Endodermal cell (in vitro differentiated cells): ENCODE results near the gene PLAGL2. TPM values are rescaled to one million over a fixed set of nuclear protein-coding genes. Genes with fewer than 3 reads are reported as not detected.

Experiments
- DNase-seq: peaks from one replicate; pipeline ENCODE4 v3.0.0-alpha.2; 2017
- H3K27ac ChIP-seq: 2 replicates; pipeline ENCODE4 v1.5.1; 2013; ENCODE audit warnings: mild to moderate bottlenecking, low read depth, low read length, moderate library complexity
- H3K27me3 ChIP-seq: 2 replicates; pipeline ENCODE4 v1.6.1; 2013; ENCODE audit warnings: mild to moderate bottlenecking, low read length, moderate library complexity; ENCODE audit not compliant: insufficient read depth, control insufficient read depth, poor library complexity, severe bottlenecking
- H3K36me3 ChIP-seq: 2 replicates; pipeline ENCODE4 v1.7.0; 2013; ENCODE audit warnings: mild to moderate bottlenecking, low read length, moderate library complexity; ENCODE audit not compliant: control insufficient read depth, insufficient read depth
- H3K4me1 ChIP-seq: one replicate; pipeline ENCODE4 v1.7.0; 2013; ENCODE audit warnings: low read length; ENCODE audit not compliant: control insufficient read depth, insufficient read depth
- H3K4me3 ChIP-seq: 2 replicates; pipeline ENCODE4 v1.5.1; 2013; ENCODE audit warnings: mild to moderate bottlenecking, low read length, moderate library complexity
- H3K9ac ChIP-seq: 2 replicates; pipeline ENCODE4 v1.6.1; 2013; ENCODE audit warnings: mild to moderate bottlenecking, low read length, moderate library complexity; ENCODE audit not compliant: poor library complexity, severe bottlenecking; ENCODE audit errors: extremely low read depth
- H3K9me3 ChIP-seq: 2 replicates; pipeline ENCODE4 v1.6.1; 2013; ENCODE audit warnings: mild to moderate bottlenecking, low read length, moderate library complexity; ENCODE audit not compliant: control insufficient read depth
- H3K27ac Mint-ChIP-seq: 2 replicates; pipeline ENCODE4 v1.8.0; 2020; ENCODE audit warnings: mixed read lengths
- H3K27me3 Mint-ChIP-seq: 2 replicates; pipeline ENCODE4 v1.8.0; 2021; ENCODE audit warnings: mild to moderate bottlenecking, mixed read lengths; ENCODE audit not compliant: insufficient read depth
- H3K36me3 Mint-ChIP-seq: 2 replicates; pipeline ENCODE4 v1.8.0; 2020; ENCODE audit warnings: low read depth, mixed read lengths
- H3K4me1 Mint-ChIP-seq: 2 replicates; pipeline ENCODE4 v1.8.0; 2020; ENCODE audit warnings: mixed read lengths
- H3K4me3 Mint-ChIP-seq: 2 replicates; pipeline ENCODE4 v1.8.0; 2020; ENCODE audit warnings: mild to moderate bottlenecking, moderate library complexity, mixed read lengths
- H3K9me3 Mint-ChIP-seq: 2 replicates; pipeline ENCODE4 v1.8.0; 2020; ENCODE audit warnings: mild to moderate bottlenecking, mixed read lengths
- CTCF ChIP-seq: fragments of 200-600 bp; sonication (generic); conservative IDR thresholded peaks from 2 replicates; pipeline ENCODE4 v1.5.0; 2021; ENCODE audit warnings: antibody characterized with exemption, mild to moderate bottlenecking
- WGBS, 2 experiments: methylation state at CpG; one replicate each; pipeline versions ENCODE4 v1.1.5 to v1.1.7; 2013; ENCODE audit warnings: missing lambda C conversion rate in 2 of 2, mixed read lengths in 1 of 2; ENCODE audit not compliant: insufficient coverage in 1 of 2, insufficient read length in 1 of 2; 5-methylcytosine and 5-hydroxymethylcytosine counted together
- total RNA-seq, 2 donors: library from RNA; stranded (reverse); fragmentation: NEBNext Ultra II Directional in 1 of 2; extraction: Animal tissue kit (Norgen Biotek cat#: 25700) in 1 of 2; gene quantifications; 2 replicates in 1 of 2; 3 replicates in 1 of 2; pipeline ENCODE4 v1.2.1, GENCODE V29; 2021

The PLAGL2 gene
- total RNA-seq, 2 donors from 2014 or later: 25.5 to 34.5 TPM

GRCh38 chr20:32234135-32234808 is 26.7 kb upstream of the PLAGL2 start:
- no peak for DNase-seq
- Histone ChIP-seq H3K36me3 (peaks cover 61% of the 10 kb centered on the region), H3K27ac (no peak overlapping the region), H3K9me3 (no peaks in the 10 kb centered on the region), H3K4me1 (peaks cover 8% of the 10 kb centered on the region), H3K9ac (no peak overlapping the region), H3K27me3 (no peaks in the 10 kb centered on the region), H3K4me3 (no peak overlapping the region)
- H3K27me3 Mint-ChIP-seq: no peaks in the 10 kb centered on the region
- H3K9me3 Mint-ChIP-seq: no peaks in the 10 kb centered on the region
- H3K4me1 Mint-ChIP-seq: peaks cover 12% of the 10 kb centered on the region
- H3K4me3 Mint-ChIP-seq: no peak overlapping the region
- H3K36me3 Mint-ChIP-seq: peaks cover 61% of the 10 kb centered on the region
- no peak for TF ChIP-seq CTCF
- WGBS, 2 experiments: 93 to 99% methylated on average over 11 to 13 of the region's 13 CpGs
- no peak overlapping the region for H3K27ac Mint-ChIP-seq

- Mint-ChIP-seq H3K4me1 (peaks cover 8% of the 10 kb centered on the region), H3K4me3 (no peak overlapping the region), H3K27ac (no peak overlapping the region), H3K27me3 (no peaks in the 10 kb centered on the region), H3K36me3 (peaks cover 70% of the 10 kb centered on the region), H3K9me3 (no peaks in the 10 kb centered on the region)
- no peak overlapping the region for H3K4me3 ChIP-seq
- no peaks in the 10 kb centered on the region for H3K27me3 ChIP-seq
- H3K4me1 ChIP-seq: peaks cover 5% of the 10 kb centered on the region
- DNase-seq: no peak
- no peak for TF ChIP-seq CTCF
- no peak overlapping the region for H3K9ac ChIP-seq
- whole genome bisulfite sequencing, 2 experiments: 96 to 97% methylated on average over 5 to 9 of the region's 9 CpGs
- peaks cover 70% of the 10 kb centered on the region for H3K36me3 ChIP-seq
- no peaks in the 10 kb centered on the region for H3K9me3 ChIP-seq
- no peak overlapping the region for H3K27ac ChIP-seq
Observed at GRCh38 chr20:32233286-32233685, 25.7 kb upstream of the PLAGL2 start.

GRCh38 chr20:32232326-32232886 is 24.9 kb upstream of the PLAGL2 start:
- Histone ChIP-seq H3K27me3 (no peaks in the 10 kb centered on the region), H3K9me3 (no peaks in the 10 kb centered on the region), H3K4me1 (peaks cover 5% of the 10 kb centered on the region), H3K9ac (no peak overlapping the region), H3K27ac (no peak overlapping the region), H3K4me3 (no peak overlapping the region), H3K36me3 (peaks cover 76% of the 10 kb centered on the region)
- Mint-ChIP-seq H3K27me3 (no peaks in the 10 kb centered on the region), H3K4me1 (peaks cover 8% of the 10 kb centered on the region), H3K36me3 (peaks cover 76% of the 10 kb centered on the region), H3K9me3 (no peaks in the 10 kb centered on the region), H3K4me3 (no peak overlapping the region), H3K27ac (no peak overlapping the region)
- no peak for TF ChIP-seq CTCF
- DNase-seq: no peak
